ENCODE measurements around the gene LRP8.

- TF ChIP-seq CTCF (IDR thresholded peaks at IDR 0.05; ENCODE audit: insufficient read depth, low read depth, low read length) (no peak), EZH2 (IDR thresholded peaks at IDR 0.05; ENCODE audit: insufficient read depth, low read length) (no peak)
These were observed 130.3 kb downstream of the LRP8 start for GRCh38 chr1:53197291-53198200.

Data from astrocyte (in vitro differentiated cells and primary cell).